Suprapubic skin (tissue), 4 donors: ENCODE measurements around the gene GALNT12.

Source experiments
- CTCF ChIP-seq, 2 donors: fragments of 200-600 bp in 1 of 2; fragments of 450-650 bp in 1 of 2; sonication (generic) in 1 of 2; IDR thresholded peaks; one replicate each; pipeline ENCODE4 v1.5.1; 2016 to 2019; ENCODE audit warnings: antibody characterized with exemption in 2 of 2, mild to moderate bottlenecking in 1 of 2, moderate library complexity in 1 of 2
- EP300 ChIP-seq: sonication (generic); formaldehyde crosslinking; IDR thresholded peaks from one replicate; pipeline ENCODE4 v1.6.1; 2017; ENCODE audit warnings: antibody characterized with exemption
- POLR2A ChIP-seq, 2 donors: fragments of 450-650 bp; IDR thresholded peaks; one replicate each; pipeline ENCODE4 v1.6.1; 2017; ENCODE audit warnings: antibody characterized with exemption in 2 of 2, mild to moderate bottlenecking in 2 of 2, moderate library complexity in 2 of 2
- POLR2AphosphoS5 ChIP-seq, 3 donors: sonication (generic); formaldehyde crosslinking; IDR thresholded peaks; one replicate each; pipeline ENCODE4 v1.6.1; 2017; ENCODE audit warnings: antibody characterized with exemption in 3 of 3

GRCh38 chr9:98772364-98773155, 34.9 kb upstream of the GALNT12 start:
- TF ChIP-seq CTCF (IDR thresholded peaks at IDR 0.05) (no peak), POLR2A (IDR thresholded peaks at IDR 0.05) (no peak), POLR2AphosphoS5 (IDR thresholded peaks at IDR 0.05) (no peak), EP300 (no peak)
